Endothelial cell of umbilical vein (primary cell): Measurements from ENCODE around the gene MYBPC1. TPM values are rescaled to one million over a fixed set of nuclear protein-coding genes. Genes with fewer than 3 reads are reported as not detected.

ENCODE experiments used
- BruUV-seq: library from RNA; stranded (reverse); fragments of 400-500 nt; replicated peaks from 2 replicates; lab custom pipeline; 2021; lab: Mats Ljungman, UMichigan
- CTCF ChIA-PET: fragments of 300-600, 350-600 bp; sonication (Branson Sonifier 250); formaldehyde crosslinking; loops from one replicate; lab custom pipeline; 2021; ENCODE audit warnings: antibody characterized with exemption, inconsistent platforms; lab: Charles Lee
- POLR2A ChIA-PET: fragments of 300-600, 350-600 bp; sonication (Branson Sonifier 250); formaldehyde crosslinking; loops from one replicate; lab custom pipeline; 2021; ENCODE audit warnings: antibody characterized with exemption, inconsistent platforms; lab: Charles Lee
- DNase-seq: peaks from one replicate; pipeline ENCODE4 v3.0.0-alpha.2; 2011; ENCODE audit warnings: low read depth, low spot score
- FAIRE-seq: peaks from 2 replicates; lab custom pipeline; 2011; peaks lifted over from hg19 to GRCh38; lab: Jason Lieb, UNC
- H2AFZ ChIP-seq: 2 replicates; pipeline ENCODE4 v1.6.0; 2012; ENCODE audit warnings: low read depth, low read length, control low read depth, inconsistent platforms
- H3K27ac ChIP-seq: 2 replicates; pipeline ENCODE4 v1.5.1; 2011; ENCODE audit warnings: low read depth, mild to moderate bottlenecking, control low read depth, low read length, moderate library complexity; ENCODE audit not compliant: insufficient read depth
- H3K27me3 ChIP-seq, 2 experiments: 2 replicates each; pipeline versions ENCODE4 v1.6.0 to v1.6.1; 2011; ENCODE audit warnings: low read length in 2 of 2, mixed read lengths in 1 of 2; ENCODE audit not compliant: control insufficient read depth in 2 of 2, insufficient read depth in 2 of 2
- H3K36me3 ChIP-seq, 2 experiments: 2 replicates in 1 of 2; 3 replicates in 1 of 2; pipeline ENCODE4 v1.5.1; 2011; ENCODE audit warnings: low read length in 2 of 2, mild to moderate bottlenecking in 1 of 2, moderate library complexity in 1 of 2; ENCODE audit not compliant: control insufficient read depth in 2 of 2, insufficient read depth in 2 of 2; ENCODE audit errors: extremely low read depth in 1 of 2
- H3K4me1 ChIP-seq: 3 replicates; pipeline ENCODE4 v1.5.1; 2011; ENCODE audit warnings: mild to moderate bottlenecking, low read length; ENCODE audit not compliant: control insufficient read depth, insufficient read depth; ENCODE audit errors: extremely low read depth
- H3K4me2 ChIP-seq: 2 replicates; pipeline ENCODE4 v1.6.1; 2011; ENCODE audit warnings: low read length, control low read depth, mixed read lengths; ENCODE audit not compliant: insufficient read depth
- H3K4me3 ChIP-seq, 3 experiments: fragments of 200-600 bp in 1 of 3; sonication (generic), shearing (Covaris generic) in 1 of 3; replicated peaks in 1 of 3; 2 replicates each; pipeline ENCODE4 v1.5.1; 2011 to 2016; ENCODE audit warnings: control low read depth in 3 of 3, low read length in 3 of 3, mild to moderate bottlenecking in 2 of 3, inconsistent platforms in 1 of 3, low read depth in 1 of 3, moderate library complexity in 1 of 3; ENCODE audit not compliant: insufficient read depth in 1 of 3
- H3K79me2 ChIP-seq: 2 replicates; pipeline ENCODE4 v1.6.0; 2012; ENCODE audit warnings: low read length, inconsistent platforms; ENCODE audit not compliant: control insufficient read depth, insufficient read depth
- H3K9ac ChIP-seq: replicated peaks from 2 replicates; pipeline ENCODE3; 2011; ENCODE audit warnings: low read length, control low read depth; ENCODE audit not compliant: insufficient read depth; ENCODE audit errors: extremely low read depth
- H3K9me1 ChIP-seq: replicated peaks from 3 replicates; pipeline ENCODE4 v1.6.0; 2011; ENCODE audit warnings: mild to moderate bottlenecking, low read length; ENCODE audit not compliant: control insufficient read depth, insufficient read depth; ENCODE audit errors: extremely low read depth
- H3K9me3 ChIP-seq: replicated peaks from 2 replicates; pipeline ENCODE4 v1.5.1; 2012; ENCODE audit warnings: low read length, inconsistent platforms; ENCODE audit not compliant: control insufficient read depth, insufficient read depth
- H4K20me1 ChIP-seq: replicated peaks from 2 replicates; pipeline ENCODE3; 2011; ENCODE audit warnings: mild to moderate bottlenecking, low read length; ENCODE audit not compliant: control insufficient read depth, insufficient read depth; ENCODE audit errors: extremely low read depth
- EZH2 ChIP-seq: IDR thresholded peaks from 2 replicates; pipeline ENCODE4 v1.6.1; 2012; ENCODE audit warnings: borderline replicate concordance, low read depth, mild to moderate bottlenecking, moderate library complexity, low read length, inconsistent platforms; ENCODE audit not compliant: severe bottlenecking
- FOS ChIP-seq: IDR thresholded peaks from 2 replicates; pipeline ENCODE4 v1.6.1; 2011; ENCODE audit warnings: mild to moderate bottlenecking, low read length, moderate library complexity, borderline replicate concordance; ENCODE audit not compliant: insufficient read depth
- GATA2 ChIP-seq: IDR thresholded peaks from 2 replicates; pipeline ENCODE4 v1.7.0; 2011; ENCODE audit warnings: low read depth, mild to moderate bottlenecking, moderate library complexity, mixed read lengths, low read length; ENCODE audit not compliant: insufficient read length, insufficient read depth
- JUN ChIP-seq: IDR thresholded peaks from 2 replicates; pipeline ENCODE4 v1.6.1; 2011; ENCODE audit warnings: borderline replicate concordance, low read depth; ENCODE audit not compliant: insufficient read length, insufficient read depth
- MYC ChIP-seq: IDR thresholded peaks from one replicate; pipeline ENCODE4 v1.6.1; 2011; ENCODE audit warnings: mild to moderate bottlenecking, low read depth, low read length
- POLR2A ChIP-seq: IDR thresholded peaks from 2 replicates; pipeline ENCODE4 v1.6.1; 2012; ENCODE audit warnings: low read depth, mild to moderate bottlenecking, control low read depth, low read length
- POLR2AphosphoS5 ChIP-seq: IDR thresholded peaks from 2 replicates; pipeline ENCODE4 v1.6.1; 2012; ENCODE audit warnings: low read depth, mild to moderate bottlenecking, control low read depth, low read length, moderate library complexity; ENCODE audit not compliant: insufficient read depth
- dilution Hi-C: fragments of 300-500 bp; cut with MboI; formaldehyde crosslinking; loops from one replicate; pipeline ENCODE4 v1.15.0; 2019; ENCODE audit warnings: low sequenced_read_pairs; ENCODE audit not compliant: extremely low pct_ligation_motif_present
- intact Hi-C: fragments of 100-400 bp; cut with micrococcal nuclease; formaldehyde crosslinking; loops from one replicate; pipeline ENCODE4 v1.10.0; 2022
- polyA plus RNA-seq, 4 experiments: library from polyadenylated mRNA; depleted of rRNA in 3 of 4; stranded (reverse) in 3 of 4; unstranded in 1 of 4; fragments of >200 nt; gene quantifications; 2 replicates each; pipeline versions ENCODE4 v1.2.1 to v1.2.3, GENCODE V29; 2011 to 2012; ENCODE audit warnings: missing spikeins in 1 of 4
- total RNA-seq: library from RNA; stranded (reverse); gene quantifications from 2 replicates; pipeline ENCODE4 v1.2.3, GENCODE V29; 2021
- TF ChIP-seq, protein P1 (sequence below), 2 donors: IDR thresholded peaks; 1 replicate in 1 of 2; 2 replicates in 1 of 2; pipeline ENCODE4 v1.5.1; 2011; ENCODE audit warnings: low read length in 2 of 2, mild to moderate bottlenecking in 2 of 2, moderate library complexity in 2 of 2, control low read depth in 1 of 2, inconsistent platforms in 1 of 2, low read depth in 1 of 2; ENCODE audit not compliant: insufficient read depth in 1 of 2; ENCODE audit errors: extremely low read depth in 1 of 2
- TF ChIP-seq, protein P2 (sequence below): IDR thresholded peaks from 2 replicates; pipeline ENCODE4 v1.6.1; 2011; ENCODE audit not compliant: insufficient read depth, insufficient read length

Gene MYBPC1
- total and polyA plus RNA-seq, 2 donors (not counting 3 experiments of a cell fraction or from before 2014, with no cell fraction given) = not detected

DNA sequence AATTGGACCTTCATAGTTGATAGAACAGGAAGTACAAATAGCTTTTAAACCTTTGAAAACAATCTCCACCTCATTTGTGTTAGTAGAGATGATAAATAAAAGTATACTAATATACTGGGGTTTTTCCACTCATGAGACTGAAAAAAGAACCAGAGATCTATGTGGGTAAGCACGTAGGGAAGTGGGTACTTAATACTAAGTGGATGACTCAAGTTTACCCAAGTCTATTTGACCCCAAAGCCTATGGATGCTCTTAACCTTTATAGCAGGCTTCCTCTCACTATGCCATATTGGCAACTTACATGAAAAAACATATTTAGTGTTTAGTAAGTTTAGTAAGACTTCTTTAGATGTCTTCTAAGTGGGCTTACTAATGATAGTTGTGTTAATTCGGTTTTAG, 53.4 kb downstream of the MYBPC1 start:
- BruUV-seq = no TSS peak
- H3K9ac ChIP-seq = no peak overlapping the region
- dilution Hi-C loops = no loop called here
- no peak overlapping the region for H3K27ac ChIP-seq
- TF ChIP-seq, protein P1, sequence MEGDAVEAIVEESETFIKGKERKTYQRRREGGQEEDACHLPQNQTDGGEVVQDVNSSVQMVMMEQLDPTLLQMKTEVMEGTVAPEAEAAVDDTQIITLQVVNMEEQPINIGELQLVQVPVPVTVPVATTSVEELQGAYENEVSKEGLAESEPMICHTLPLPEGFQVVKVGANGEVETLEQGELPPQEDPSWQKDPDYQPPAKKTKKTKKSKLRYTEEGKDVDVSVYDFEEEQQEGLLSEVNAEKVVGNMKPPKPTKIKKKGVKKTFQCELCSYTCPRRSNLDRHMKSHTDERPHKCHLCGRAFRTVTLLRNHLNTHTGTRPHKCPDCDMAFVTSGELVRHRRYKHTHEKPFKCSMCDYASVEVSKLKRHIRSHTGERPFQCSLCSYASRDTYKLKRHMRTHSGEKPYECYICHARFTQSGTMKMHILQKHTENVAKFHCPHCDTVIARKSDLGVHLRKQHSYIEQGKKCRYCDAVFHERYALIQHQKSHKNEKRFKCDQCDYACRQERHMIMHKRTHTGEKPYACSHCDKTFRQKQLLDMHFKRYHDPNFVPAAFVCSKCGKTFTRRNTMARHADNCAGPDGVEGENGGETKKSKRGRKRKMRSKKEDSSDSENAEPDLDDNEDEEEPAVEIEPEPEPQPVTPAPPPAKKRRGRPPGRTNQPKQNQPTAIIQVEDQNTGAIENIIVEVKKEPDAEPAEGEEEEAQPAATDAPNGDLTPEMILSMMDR (IDR thresholded peaks at IDR 0.05; ENCODE audit: extremely low read depth in 1 of 2, insufficient read depth in 1 of 2, low read depth in 1 of 2, low read length in 2 of 2) = no peak
- TF ChIP-seq, protein P2, sequence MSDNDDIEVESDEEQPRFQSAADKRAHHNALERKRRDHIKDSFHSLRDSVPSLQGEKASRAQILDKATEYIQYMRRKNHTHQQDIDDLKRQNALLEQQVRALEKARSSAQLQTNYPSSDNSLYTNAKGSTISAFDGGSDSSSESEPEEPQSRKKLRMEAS = no peak
- no peak for TF ChIP-seq POLR2AphosphoS5
- no peak for TF ChIP-seq POLR2A
- H3K4me2 ChIP-seq = no peak overlapping the region
- H3K9me3 ChIP-seq = no peaks in the 10 kb centered on the region
- H3K27me3 ChIP-seq = peaks cover 0 to 3% of the 10 kb centered on the region in 2 experiments
- no peaks in the 10 kb centered on the region for H3K79me2 ChIP-seq
- no peaks in the 10 kb centered on the region for H3K4me1 ChIP-seq
- H3K4me3 ChIP-seq = no peak overlapping the region
- CTCF ChIA-PET = interaction anchor here (1.8 kb wide), 1 partner anchor 234 kb away, joined by 4 read pairs; no protein-coding TSS in a partner anchor
- H3K9me1 ChIP-seq = peaks cover 2% of the 10 kb centered on the region
- H3K36me3 ChIP-seq = no peaks in the 10 kb centered on the region
- H2AFZ ChIP-seq = no peak overlapping the region
- DNase-seq (no peak), FAIRE-seq (no peak)
- intact Hi-C loops = no loop called here
- POLR2A ChIA-PET = no interaction called here
- H4K20me1 ChIP-seq = no peaks in the 10 kb centered on the region

DNA sequence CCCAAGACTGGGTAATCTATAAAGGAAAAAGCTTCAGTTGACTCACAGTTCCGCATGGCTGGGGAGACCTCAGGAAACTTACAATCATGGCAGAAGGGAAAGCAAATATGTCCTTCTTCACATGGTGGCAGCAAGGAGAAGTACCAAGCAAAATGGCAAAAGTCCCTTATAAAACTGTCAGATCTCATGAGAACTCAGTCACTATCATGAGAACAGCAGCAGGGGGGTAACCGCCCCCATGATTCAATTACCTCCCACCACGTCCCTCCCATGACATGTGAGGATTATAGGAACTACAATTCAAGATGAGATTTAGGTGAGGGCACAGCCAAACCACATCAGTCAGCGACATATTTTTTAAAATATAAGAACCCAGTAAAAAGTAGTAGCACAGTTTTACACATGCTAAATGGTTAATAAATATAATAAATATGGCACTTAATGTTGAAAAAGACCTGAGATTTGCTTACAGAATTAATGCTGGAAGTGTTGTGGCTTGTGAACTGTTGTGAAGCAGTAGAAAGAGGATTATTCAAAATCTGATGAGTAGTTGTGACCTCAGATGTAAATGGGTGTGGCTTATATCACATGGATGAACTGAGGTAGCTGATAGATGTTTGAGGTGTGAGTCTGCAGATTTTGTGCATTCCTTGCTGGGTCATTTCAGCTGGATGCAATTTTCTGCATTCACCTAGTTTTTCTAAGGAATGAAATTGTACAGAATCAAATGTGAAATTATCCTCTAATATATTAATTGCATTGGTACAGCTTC, 55.8 kb downstream of the MYBPC1 start:
- Histone ChIP-seq H3K4me3 (no peak overlapping the region), H3K27ac (no peak overlapping the region), H2AFZ (no peak overlapping the region), H3K36me3 (no peaks in the 10 kb centered on the region), H3K9ac (no peak overlapping the region), H3K79me2 (no peaks in the 10 kb centered on the region), H3K9me3 (no peaks in the 10 kb centered on the region), H3K27me3 (no peaks in the 10 kb centered on the region), H3K4me1 (no peaks in the 10 kb centered on the region), H4K20me1 (no peaks in the 10 kb centered on the region), H3K9me1 (no peaks in the 10 kb centered on the region), H3K4me2 (no peak overlapping the region)
- ChIA-PET CTCF (no interaction called here), POLR2A (no interaction called here)
- FAIRE-seq = no peak
- DNase-seq = no peak
- dilution Hi-C loops = no loop called here
- intact Hi-C loops = no loop called here
- TF ChIP-seq POLR2A (no peak), MYC (no peak), JUN (no peak), GATA2 (no peak), FOS (no peak), EZH2 (no peak), POLR2AphosphoS5 (no peak)
- TF ChIP-seq, protein P1 (IDR thresholded peaks at IDR 0.05; ENCODE audit: extremely low read depth in 1 of 2, insufficient read depth in 1 of 2, low read depth in 1 of 2, low read length in 2 of 2) = no peak
- TF ChIP-seq, protein P2 = no peak
- no TSS peak for BruUV-seq
